HL-60 (cell line): ENCODE data around the gene AP1AR.

Experiments
- CTCF ChIP-seq: IDR thresholded peaks from one replicate; pipeline ENCODE4 v1.5.1; 2011; ENCODE audit warnings: low read length, control low read depth, inconsistent platforms; ENCODE audit not compliant: insufficient read depth
- GABPA ChIP-seq: IDR thresholded peaks from 2 replicates; pipeline ENCODE4 v1.6.1; 2012; ENCODE audit warnings: low read depth
- POLR2AphosphoS5 ChIP-seq: IDR thresholded peaks from 2 replicates; pipeline ENCODE4 v1.6.1; 2012; ENCODE audit warnings: low read depth
- REST ChIP-seq: IDR thresholded peaks from 2 replicates; pipeline ENCODE4 v1.6.1; 2012; ENCODE audit warnings: low read depth; ENCODE audit not compliant: insufficient replicate concordance
- SPI1 ChIP-seq: IDR thresholded peaks from 2 replicates; pipeline ENCODE4 v1.6.1; 2012; ENCODE audit warnings: low read depth, mild to moderate bottlenecking, borderline replicate concordance

GRCh38 chr4:112274959-112275358 is 43.4 kb downstream of the AP1AR start:
- no peak for TF ChIP-seq SPI1
- TF ChIP-seq CTCF: no peak
- TF ChIP-seq POLR2AphosphoS5: no peak
- TF ChIP-seq REST: no peak
- no peak for TF ChIP-seq GABPA
